ENCODE measurements around the gene FMN1.

Gene FMN1

GRCh38 chr15:32919749-32920414, 274.6 kb downstream of the FMN1 start:
- DNase-seq (ENCODE audit: low spot score), result peak; percentile 63

DNA sequence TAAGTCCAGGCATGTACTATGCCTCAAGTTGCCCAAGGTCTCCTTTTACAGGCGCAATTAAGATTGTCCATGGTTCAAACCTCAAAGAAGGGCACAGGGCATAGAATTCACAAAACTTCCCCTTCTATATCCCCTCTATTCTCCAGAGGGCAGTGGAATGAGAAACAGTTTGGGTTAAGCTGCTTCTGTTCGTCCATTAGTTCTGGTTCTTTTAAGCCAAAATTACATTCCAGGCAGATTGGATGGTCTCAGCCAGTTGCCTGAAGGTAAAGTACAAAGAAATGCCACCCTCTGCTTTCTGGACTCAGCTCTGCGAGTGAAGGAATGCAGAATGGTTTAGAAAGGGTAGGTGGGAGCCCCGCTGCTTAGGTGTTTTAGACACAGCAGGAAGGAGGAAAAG, 276.0 kb downstream of the FMN1 start:
- DNase-seq (ENCODE audit: low spot score), result no peak

DNA sequence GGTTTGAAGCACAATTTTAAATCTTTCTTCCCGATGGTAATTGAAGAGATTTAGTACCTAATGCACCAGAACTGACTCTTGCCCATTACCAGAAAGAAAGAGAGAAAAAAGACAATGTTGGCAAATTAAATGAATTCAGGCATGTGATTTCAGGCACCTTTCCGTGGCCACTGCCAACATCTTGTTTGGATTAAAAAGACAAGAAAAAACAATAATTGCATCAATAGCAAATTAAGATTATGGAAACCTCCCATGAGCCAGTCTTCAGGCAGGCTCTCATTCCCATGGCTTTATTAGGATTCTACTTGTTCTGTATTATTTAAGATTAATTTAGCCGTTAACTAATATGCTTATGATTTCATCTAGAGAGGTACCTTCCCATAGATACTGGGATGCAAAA, 283.7 kb downstream of the FMN1 start:
- no peak for DNase-seq (ENCODE audit: low spot score)

GRCh38 chr15:32909431-32909830, 285.1 kb downstream of the FMN1 start:
- DNase-seq (ENCODE audit: low spot score), result no peak

GRCh38 chr15:32908872-32909271, 285.6 kb downstream of the FMN1 start:
- no peak for DNase-seq (ENCODE audit: low spot score)

DNA sequence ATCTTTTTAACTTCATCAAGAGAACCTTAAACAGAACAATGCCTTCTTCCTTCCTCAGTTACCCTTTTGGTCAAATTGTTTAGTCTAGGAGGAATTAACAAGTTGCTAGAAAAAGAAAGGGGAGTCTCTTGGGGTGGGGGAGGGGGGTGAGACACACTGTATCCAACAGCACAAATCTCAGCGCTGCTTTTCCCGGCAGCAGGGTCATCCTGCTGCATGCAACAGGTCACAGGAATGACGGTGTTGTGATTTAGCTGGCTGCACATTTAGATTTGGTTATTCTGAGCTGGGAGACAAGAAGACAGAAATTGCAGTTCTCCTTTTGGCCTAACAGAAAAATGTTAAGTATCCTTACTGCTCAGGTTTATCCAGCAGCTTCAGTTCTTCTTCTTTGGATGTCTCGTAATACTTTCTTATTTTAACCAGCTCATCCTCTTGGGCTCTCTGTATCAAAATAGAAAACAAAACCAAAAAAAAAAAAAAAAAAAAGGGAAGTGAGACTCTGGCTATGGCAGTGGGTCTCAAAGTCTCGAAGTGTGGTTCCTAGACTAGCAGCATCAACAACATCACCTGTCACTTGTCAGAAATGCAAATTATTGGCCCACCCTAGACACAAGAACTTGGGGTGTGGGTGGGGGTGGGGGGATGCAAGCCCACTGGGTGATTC, 286.2 kb downstream of the FMN1 start:
- no peak for DNase-seq (ENCODE audit: low spot score)

DNA sequence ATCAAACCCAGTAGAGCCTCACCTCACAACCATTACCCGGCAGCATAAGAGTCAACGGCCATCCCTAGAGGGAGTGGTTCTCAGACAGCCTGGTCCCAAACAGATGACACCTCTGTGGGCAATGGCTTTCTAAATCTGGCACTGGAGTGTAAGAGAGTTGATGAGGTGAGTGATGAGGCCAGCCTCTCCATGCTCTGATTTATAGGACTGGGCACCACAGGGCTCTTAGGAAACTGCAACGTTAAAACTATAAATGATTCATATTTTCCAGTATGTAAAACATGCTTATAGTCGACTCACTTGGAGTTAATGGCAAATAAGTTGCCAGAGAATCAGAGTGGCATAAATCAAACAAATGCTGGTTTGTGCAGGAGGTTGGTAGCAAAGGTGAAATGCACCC, 289.0 kb downstream of the FMN1 start:
- DNase-seq (ENCODE audit: low spot score), result no peak

- DNase-seq (ENCODE audit: low spot score), result no peak
Observed at GRCh38 chr15:32904448-32904847, 290.1 kb downstream of the FMN1 start.

DNA sequence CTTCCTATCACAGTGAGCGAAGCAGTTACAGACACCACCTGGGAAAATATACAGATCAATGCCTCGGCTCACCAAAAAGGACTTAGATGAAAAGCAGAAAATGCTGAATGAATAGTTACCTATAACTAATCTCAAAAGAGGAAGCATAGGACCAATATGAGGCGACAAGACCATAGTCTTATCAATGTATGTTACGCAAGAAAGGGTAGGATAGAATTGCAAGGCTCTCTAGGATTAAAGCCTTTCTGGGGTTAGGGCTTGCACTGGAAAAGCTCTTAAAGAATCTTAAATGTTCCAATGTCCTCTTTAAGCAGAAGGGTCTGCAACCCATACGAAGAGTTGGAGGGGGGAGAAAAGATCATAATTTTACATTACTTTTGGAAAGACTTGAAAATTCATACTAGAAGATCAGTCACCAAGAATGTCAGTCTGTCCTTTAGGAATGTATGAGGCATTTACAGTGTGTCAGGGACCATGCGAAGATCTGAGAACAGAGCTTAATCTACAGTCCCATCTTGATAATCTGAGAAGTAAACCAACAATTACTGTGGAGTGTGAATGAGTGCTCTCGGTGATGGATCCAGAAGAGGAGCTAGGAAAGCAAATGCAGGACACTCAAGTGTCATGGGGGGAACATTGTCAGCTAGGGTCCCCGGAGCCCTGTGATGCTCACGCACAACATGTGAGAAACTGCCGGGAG, 290.8 kb downstream of the FMN1 start:
- DNase-seq (ENCODE audit: low spot score), result no peak

DNA sequence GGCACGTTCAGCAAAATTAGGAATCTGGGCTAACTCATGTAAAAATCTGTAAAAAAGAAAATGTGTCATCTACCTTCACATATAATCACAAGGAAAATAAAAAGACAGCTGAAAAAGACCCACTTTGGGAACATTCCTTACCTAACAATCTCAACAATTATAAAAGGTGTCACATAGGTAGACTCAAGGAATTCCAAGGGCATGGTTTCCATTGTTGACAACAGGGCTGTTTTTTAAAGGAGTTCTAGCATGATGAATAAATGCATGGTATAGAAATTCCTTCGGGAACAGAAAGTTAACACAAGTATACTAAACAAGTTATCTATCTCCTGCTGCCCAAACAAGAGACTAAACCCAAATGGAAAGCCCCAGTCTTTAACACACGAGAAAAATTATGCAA, 292.5 kb downstream of the FMN1 start:
- no peak for DNase-seq (ENCODE audit: low spot score)

- DNase-seq (ENCODE audit: low spot score), result no peak
Observed at GRCh38 chr15:32901192-32901591, 293.3 kb downstream of the FMN1 start.

DNA sequence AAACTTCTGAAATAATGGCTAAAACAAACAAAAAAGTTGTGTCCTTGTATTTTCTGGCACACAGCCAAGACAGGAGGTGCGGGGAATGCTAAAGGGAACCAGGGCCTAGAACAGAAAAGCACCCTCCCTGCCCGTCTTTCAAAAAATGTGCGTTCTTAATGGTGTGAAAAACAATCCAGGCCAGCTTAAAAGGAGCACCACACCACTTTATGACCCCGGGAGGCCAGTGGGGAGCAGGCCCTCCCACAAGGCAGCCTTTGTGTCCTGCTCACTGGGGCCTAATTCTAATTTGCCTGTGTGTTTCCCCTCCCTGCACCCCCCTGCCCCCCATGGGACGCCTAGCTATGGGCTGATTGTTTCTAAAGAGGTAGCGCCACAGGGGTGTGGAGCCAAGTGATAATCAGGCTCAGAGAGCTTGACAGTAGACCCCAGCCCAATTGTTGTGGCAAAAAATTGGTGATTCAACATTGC, 295.4 kb downstream of the FMN1 start:
- no peak for DNase-seq (ENCODE audit: low spot score)

DNA sequence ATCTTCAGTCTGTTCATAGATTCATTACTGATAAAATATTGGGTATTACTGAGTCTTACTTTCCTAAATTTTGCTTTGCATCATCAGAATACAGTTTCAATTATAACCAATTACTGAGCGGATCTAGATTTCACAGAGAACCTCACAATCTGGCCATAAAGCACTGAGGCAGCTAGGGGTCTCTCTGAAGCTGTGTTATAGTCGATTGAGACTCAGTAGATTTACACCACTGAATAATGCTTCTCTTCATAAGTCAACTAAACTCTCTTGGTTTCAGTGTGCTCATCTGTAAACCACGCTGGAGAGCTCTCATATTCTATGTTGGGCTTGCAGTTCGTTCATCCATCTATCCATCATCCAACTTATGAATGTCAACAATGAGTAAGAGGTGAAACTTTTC, 296.1 kb downstream of the FMN1 start:
- no peak for DNase-seq (ENCODE audit: low spot score)

GRCh38 chr15:32893421-32893820, 301.1 kb downstream of the FMN1 start:
- DNase-seq (ENCODE audit: low spot score), result no peak

DNA sequence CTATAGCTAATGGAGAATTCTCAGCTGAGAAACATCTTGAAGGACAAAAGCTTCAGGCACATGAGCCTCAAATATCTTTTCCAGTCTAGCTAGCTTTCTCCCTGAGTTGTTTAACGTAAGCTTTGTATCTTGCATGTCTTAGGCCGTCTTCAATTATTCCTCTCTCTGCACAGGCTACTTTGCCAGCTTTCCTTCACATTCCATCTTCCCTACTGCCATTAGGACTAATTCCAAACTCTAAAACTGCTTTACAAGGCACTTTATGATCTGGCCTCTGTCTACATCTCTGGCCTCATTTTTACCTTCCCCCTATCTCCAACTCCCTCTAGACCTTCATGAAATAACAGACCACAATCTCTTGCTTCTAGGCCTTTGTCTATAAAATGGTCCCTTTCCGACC, 305.3 kb downstream of the FMN1 start:
- DNase-seq (ENCODE audit: low spot score), result no peak

DNA sequence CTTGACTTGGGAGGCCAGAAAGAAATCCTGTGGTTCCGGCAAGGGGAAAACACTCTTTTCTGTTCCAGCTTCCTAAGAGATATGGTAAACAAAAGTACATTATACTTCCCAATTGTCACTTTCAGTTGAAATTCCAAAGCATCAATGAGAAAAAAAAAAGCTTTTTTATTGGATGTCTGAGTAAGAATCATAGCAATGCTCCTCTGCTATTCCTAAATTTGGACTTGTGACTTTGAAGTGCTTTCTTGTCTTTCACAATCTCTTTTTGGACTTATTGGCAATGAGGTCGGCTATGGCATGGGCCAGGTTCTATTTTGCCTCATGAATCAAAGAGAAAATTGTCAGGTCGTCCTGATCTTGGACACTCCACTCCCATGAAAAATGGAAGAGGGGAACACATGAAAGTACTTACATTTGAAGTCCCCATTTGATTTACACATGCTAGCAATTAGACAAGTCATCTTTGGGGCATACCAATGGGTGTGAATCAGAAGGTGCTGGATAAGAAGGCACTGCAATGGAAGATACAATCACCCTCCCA, 306.2 kb downstream of the FMN1 start:
- DNase-seq (ENCODE audit: low spot score), result no peak

GRCh38 chr15:32887090-32887489, 307.4 kb downstream of the FMN1 start:
- no peak for DNase-seq (ENCODE audit: low spot score)

GRCh38 chr15:32886459-32886858, 308.1 kb downstream of the FMN1 start:
- DNase-seq (ENCODE audit: low spot score), result no peak

GRCh38 chr15:32885713-32886112, 308.8 kb downstream of the FMN1 start:
- no peak for DNase-seq (ENCODE audit: low spot score)

GRCh38 chr15:32884146-32884545, 310.4 kb downstream of the FMN1 start:
- DNase-seq (ENCODE audit: low spot score), result no peak

GRCh38 chr15:32882955-32883354, 311.6 kb downstream of the FMN1 start:
- DNase-seq (ENCODE audit: low spot score), result no peak

DNA sequence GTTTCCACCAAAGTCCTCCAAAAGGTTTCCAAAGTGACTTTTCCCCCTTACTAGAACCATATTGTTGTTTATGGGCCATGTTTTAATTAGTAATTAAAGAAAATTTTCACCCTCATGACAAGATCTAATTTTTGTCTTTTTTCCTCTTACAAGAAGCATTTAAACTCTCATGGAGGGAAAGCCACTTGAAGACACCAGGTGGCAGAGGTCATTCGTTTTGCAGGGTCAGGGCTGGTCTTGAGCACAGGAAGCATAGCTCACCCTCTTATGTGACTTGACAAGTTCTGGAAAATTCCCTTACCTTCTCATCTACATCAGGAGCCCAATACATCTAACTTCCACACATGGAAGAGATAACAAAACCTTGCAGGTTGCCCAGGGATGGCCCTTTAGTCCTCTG, 313.0 kb downstream of the FMN1 start:
- DNase-seq (ENCODE audit: low spot score), result no peak

DNA sequence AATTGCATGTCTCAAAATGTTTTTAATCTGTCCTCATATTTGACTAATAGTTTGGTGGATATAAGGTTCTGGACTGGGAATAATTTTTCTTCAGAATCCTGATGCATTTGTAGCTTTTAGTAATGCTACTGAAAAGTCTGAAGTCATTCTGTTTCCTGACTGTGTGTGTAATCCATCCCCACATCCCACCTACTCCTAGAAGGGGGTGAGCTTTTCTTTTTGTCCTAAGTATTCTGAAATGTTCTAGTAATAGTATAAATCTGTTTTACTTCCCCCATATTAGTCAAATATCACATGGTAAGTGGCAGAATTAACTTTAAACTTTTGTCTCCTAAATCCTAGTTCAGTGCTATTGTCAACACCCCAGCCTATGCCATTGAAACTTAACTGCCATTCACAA, 313.9 kb downstream of the FMN1 start:
- DNase-seq (ENCODE audit: low spot score), result no peak

Measured in hepatic stellate cell (primary cell).